ENCODE data around the gene ARHGAP9. TPM values are rescaled to one million over a fixed set of nuclear protein-coding genes. Genes with fewer than 3 reads are reported as not detected.
"Not testable (repeated sequence)": the region's sequence is repeated elsewhere in the genome, so short reads cannot be mapped to it uniquely, and the experiment has no call there.

ARHGAP9 gene
- total RNA-seq, 1 donor from 2014 or later = 5.2 TPM

DNA sequence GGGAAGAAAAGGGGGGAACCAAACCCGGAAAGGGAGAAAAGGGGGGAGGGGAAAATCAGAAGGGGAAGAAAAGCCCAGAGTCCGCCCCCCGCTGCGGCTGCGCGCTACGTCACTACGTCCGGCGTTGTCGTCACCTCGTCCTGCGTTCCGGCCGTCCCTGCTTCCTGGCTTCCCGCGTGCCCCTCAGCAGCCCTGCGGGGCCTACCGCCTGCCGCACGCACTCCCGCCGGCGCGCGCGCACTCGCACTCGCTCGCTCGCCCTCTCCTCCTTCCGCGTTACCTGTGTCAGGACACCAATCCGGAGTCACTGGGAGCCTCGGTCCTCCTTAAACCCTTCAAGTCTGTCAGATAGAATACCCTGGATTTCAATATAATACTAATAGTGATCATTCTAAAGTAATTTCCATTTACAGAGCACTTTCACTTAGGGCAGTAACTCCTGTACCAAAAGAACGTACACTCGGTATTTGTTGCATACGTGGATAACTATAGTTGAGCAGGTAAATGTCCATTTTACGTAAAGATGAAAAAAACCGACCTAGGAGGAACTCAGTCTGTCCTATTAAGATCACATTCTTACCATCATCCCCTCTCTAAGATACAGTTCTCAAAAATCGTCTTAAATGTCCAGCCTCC is 48.6 kb downstream of the ARHGAP9 start, which contains the start of gene R3HDM2:
Gene R3HDM2 (minus strand): TSS at position 113 of the 636 bp plus-strand sequence. CDS start 120,615 bp downstream, outside the sequence.
- peak within 1 kb of the TSS; percentile 77 to 95 (median 84) for H3K9ac ChIP-seq (ENCODE audit: low read depth in 1 of 3, low read length in 3 of 3)
- H3K9me3 ChIP-seq (ENCODE audit: control insufficient read depth in 3 of 3, low read length in 3 of 3) = no peaks in the 10 kb centered on the region
- H3K4me3 ChIP-seq (ENCODE audit: low read length in 3 of 3) = peak within 1 kb of the TSS; percentile 69 to 85 (median 79)
- peak within 1 kb of the TSS; percentile 87 for H3K27ac ChIP-seq (ENCODE audit: low read depth, low read length)
- H3K36me3 ChIP-seq (ENCODE audit: control insufficient read depth in 3 of 3, insufficient read depth in 3 of 3, low read length in 3 of 3) = no peaks in the 10 kb centered on the region
- peaks cover 8 to 9% (median 9%) of the 10 kb centered on the region in 3 donors for H3K4me1 ChIP-seq (ENCODE audit: control insufficient read depth in 3 of 3, insufficient read depth in 3 of 3, low read length in 3 of 3)
- H3K27me3 ChIP-seq (ENCODE audit: control insufficient read depth in 3 of 3, insufficient read depth in 3 of 3, low read length in 3 of 3) = no peaks in the 10 kb centered on the region

- no peaks in the 10 kb centered on the region for H3K27me3 ChIP-seq (ENCODE audit: control insufficient read depth in 3 of 3, insufficient read depth in 3 of 3, low read length in 3 of 3)
- H3K4me1 ChIP-seq (ENCODE audit: control insufficient read depth in 3 of 3, insufficient read depth in 3 of 3, low read length in 3 of 3) = peaks cover 8 to 9% (median 9%) of the 10 kb centered on the region in 3 donors
- peak overlapping the region; percentile 77 to 91 (median 84) for H3K9ac ChIP-seq (ENCODE audit: low read depth in 1 of 3, low read length in 3 of 3)
- H3K27ac ChIP-seq (ENCODE audit: low read depth, low read length) = peak overlapping the region; percentile 87
- H3K36me3 ChIP-seq (ENCODE audit: control insufficient read depth in 3 of 3, insufficient read depth in 3 of 3, low read length in 3 of 3) = peaks cover 0 to 3% (median 2%) of the 10 kb centered on the region in 3 donors
- no peaks in the 10 kb centered on the region for H3K9me3 ChIP-seq (ENCODE audit: control insufficient read depth in 3 of 3, low read length in 3 of 3)
- peak overlapping the region; percentile 69 to 85 (median 79) for H3K4me3 ChIP-seq (ENCODE audit: low read length in 3 of 3)
Measured at GRCh38 chr12:57430112-57430930, 49.3 kb downstream of the ARHGAP9 start.

DNA sequence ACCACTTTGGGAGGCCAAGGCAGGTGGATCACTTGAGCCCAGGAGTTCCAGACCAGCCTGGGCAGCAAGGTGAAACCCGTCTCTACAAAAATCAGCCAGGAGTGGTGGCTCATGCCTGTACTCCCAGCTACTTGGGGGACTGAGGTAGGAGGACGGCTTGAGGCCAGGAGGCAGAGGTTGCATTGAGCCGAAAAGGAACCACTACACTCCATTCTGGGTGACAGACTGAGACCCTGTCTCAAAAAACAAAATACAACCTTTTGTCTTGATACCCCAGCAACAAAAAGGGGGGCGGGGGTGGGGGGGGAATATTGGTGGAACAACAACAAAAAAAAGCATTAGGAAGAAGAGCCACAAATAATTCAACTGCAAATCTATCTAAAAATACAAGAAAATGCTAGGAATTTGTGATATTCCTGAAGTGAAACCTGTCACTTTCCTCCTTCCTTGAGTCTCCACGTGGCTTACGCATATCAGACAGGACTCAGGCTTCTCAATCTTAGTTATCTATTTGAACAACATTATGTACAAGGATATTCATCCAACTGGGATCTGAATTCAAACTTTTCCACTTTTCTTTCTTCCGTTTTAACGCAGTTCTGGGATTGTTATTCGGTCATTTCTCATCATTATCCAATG is 50.1 kb downstream of the ARHGAP9 start:
- Histone ChIP-seq H3K27me3 (ENCODE audit: control insufficient read depth in 3 of 3, insufficient read depth in 3 of 3, low read length in 3 of 3) (no peaks in the 10 kb centered on the region), H3K9me3 (ENCODE audit: control insufficient read depth in 3 of 3, low read length in 3 of 3) (no peaks in the 10 kb centered on the region), H3K4me3 (ENCODE audit: low read length in 3 of 3) (peak overlapping the region; percentile 65 to 85 (median 79)), H3K27ac (ENCODE audit: low read depth, low read length) (peak overlapping the region; percentile 87), H3K9ac (ENCODE audit: low read depth in 1 of 3, low read length in 3 of 3) (peak overlapping the region; percentile 70 to 91 (median 77)), H3K36me3 (ENCODE audit: control insufficient read depth in 3 of 3, insufficient read depth in 3 of 3, low read length in 3 of 3) (peaks cover 0 to 3% (median 2%) of the 10 kb centered on the region in 3 donors), H3K4me1 (ENCODE audit: control insufficient read depth in 3 of 3, insufficient read depth in 3 of 3, low read length in 3 of 3) (peaks cover 8 to 9% (median 9%) of the 10 kb centered on the region in 3 donors)

DNA sequence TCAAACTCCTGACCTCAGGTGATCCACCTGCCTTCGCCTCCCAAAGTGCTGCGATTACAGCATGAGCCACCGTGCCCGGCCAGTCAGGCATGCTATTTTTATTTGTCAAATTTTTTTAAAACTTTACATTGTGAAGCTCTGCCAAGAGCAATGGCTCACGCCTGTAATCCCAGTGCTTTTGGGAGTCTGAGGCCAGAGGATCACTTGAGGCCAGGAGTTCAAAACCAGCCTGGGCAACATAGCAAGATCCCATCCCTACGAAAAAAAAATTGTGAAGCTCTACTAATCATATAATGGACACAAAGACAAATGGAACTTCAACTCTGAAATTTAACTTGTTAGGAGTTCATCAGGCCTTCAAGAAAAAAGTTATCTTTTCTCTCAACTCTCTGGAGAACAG is 50.7 kb downstream of the ARHGAP9 start:
- Histone ChIP-seq H3K36me3 (ENCODE audit: control insufficient read depth in 3 of 3, insufficient read depth in 3 of 3, low read length in 3 of 3) (peaks cover 0 to 3% (median 2%) of the 10 kb centered on the region in 3 donors), H3K4me1 (ENCODE audit: control insufficient read depth in 3 of 3, insufficient read depth in 3 of 3, low read length in 3 of 3) (peaks cover 8 to 9% (median 9%) of the 10 kb centered on the region in 3 donors), H3K27ac (ENCODE audit: low read depth, low read length) (peak overlapping the region; percentile 87), H3K9ac (ENCODE audit: low read depth in 1 of 3, low read length in 3 of 3) (peak overlapping the region in 1 of 3 donors; percentile 77), H3K27me3 (ENCODE audit: control insufficient read depth in 3 of 3, insufficient read depth in 3 of 3, low read length in 3 of 3) (no peaks in the 10 kb centered on the region), H3K9me3 (ENCODE audit: control insufficient read depth in 3 of 3, low read length in 3 of 3) (no peaks in the 10 kb centered on the region), H3K4me3 (ENCODE audit: low read length in 3 of 3) (no peak overlapping the region)

GRCh38 chr12:57426948-57427347 is 52.7 kb downstream of the ARHGAP9 start:
- H3K4me3 ChIP-seq (ENCODE audit: low read length in 3 of 3); H3K36me3 ChIP-seq (ENCODE audit: control insufficient read depth in 3 of 3, insufficient read depth in 3 of 3, low read length in 3 of 3); H3K9ac ChIP-seq (ENCODE audit: low read depth in 1 of 3, low read length in 3 of 3); H3K4me1 ChIP-seq (ENCODE audit: control insufficient read depth in 3 of 3, insufficient read depth in 3 of 3, low read length in 3 of 3); H3K27me3 ChIP-seq (ENCODE audit: control insufficient read depth in 3 of 3, insufficient read depth in 3 of 3, low read length in 3 of 3); H3K9me3 ChIP-seq (ENCODE audit: control insufficient read depth in 3 of 3, low read length in 3 of 3); H3K27ac ChIP-seq (ENCODE audit: low read depth, low read length): not testable (repeated sequence)

Small RNA genes lying within 50 kb of the gene (small RNA-seq; reads per million reads assigned to genes)
- not detected for gene MIR616

Other genes with a start within 250 kb of the ARHGAP9 start
- 166 TPM for gene STAC3, start 228.7 kb downstream of the ARHGAP9 start, total RNA-seq
- 9.9 TPM for gene R3HDM2, start 48.8 kb downstream of the ARHGAP9 start, total RNA-seq
- not detected for gene INHBC, start 45.1 kb downstream of the ARHGAP9 start, total RNA-seq
- gene INHBE, start 24.6 kb downstream of the ARHGAP9 start, total RNA-seq = 1.0 TPM
- gene GLI1, start 20.1 kb downstream of the ARHGAP9 start, total RNA-seq = 5.2 TPM
- 68.4 TPM for gene MARS1, start 8.2 kb upstream of the ARHGAP9 start, total RNA-seq
- gene DDIT3, start 40.6 kb upstream of the ARHGAP9 start, total RNA-seq = 11.5 TPM
- 2.6 TPM for gene MBD6, start 43.0 kb upstream of the ARHGAP9 start, total RNA-seq
- gene DCTN2, start 67.3 kb upstream of the ARHGAP9 start, total RNA-seq = 79.9 TPM
- gene KIF5A, start 70.2 kb upstream of the ARHGAP9 start, total RNA-seq = under 0.01 TPM
- gene PIP4K2C, start 111.3 kb upstream of the ARHGAP9 start, total RNA-seq = 5.7 TPM
- gene DTX3, start 125.0 kb upstream of the ARHGAP9 start, total RNA-seq = 7.8 TPM
- 23.0 TPM for gene ARHGEF25, start 131.6 kb upstream of the ARHGAP9 start, total RNA-seq
- 3.1 TPM for gene B4GALNT1, start 153.3 kb upstream of the ARHGAP9 start, total RNA-seq
- gene OS9, start 214.3 kb upstream of the ARHGAP9 start, total RNA-seq = 148 TPM